GM12864 (cell line): Measurements from ENCODE around the gene ACOD1.

ENCODE experiments used
- DNase-seq: peaks from one replicate; pipeline ENCODE4 v3.0.0-alpha.2; 2011; ENCODE audit warnings: low read depth
- H3K4me3 ChIP-seq: 2 replicates; pipeline ENCODE4 v1.5.1; 2011; ENCODE audit warnings: mild to moderate bottlenecking, low read depth, low read length, control low read depth
- CTCF ChIP-seq: IDR thresholded peaks from 2 replicates; pipeline ENCODE4 v1.5.1; 2011; ENCODE audit warnings: low read depth, mild to moderate bottlenecking, moderate library complexity, low read length, control low read depth, inconsistent platforms; ENCODE audit errors: missing control alignments

ACOD1 gene

DNA sequence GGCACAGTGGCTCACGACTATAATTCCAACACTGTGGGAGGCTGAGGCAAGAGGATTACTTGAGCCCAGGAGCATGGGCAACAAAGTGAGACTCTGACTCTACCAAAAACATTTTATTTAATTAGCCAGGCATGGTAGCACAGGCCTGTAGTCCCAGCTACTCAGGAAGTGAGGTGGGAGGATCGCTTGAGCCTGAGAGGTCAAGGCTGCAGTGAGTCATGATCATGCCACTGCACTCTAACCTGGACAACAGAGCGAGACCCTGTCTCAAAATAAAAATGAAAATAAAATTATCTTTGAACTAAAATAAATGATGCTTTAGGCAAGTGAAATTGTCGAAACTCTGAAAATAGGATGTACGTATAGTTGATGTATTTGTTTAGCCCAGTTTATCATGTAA lies 35.4 kb downstream of the ACOD1 start:
- DNase-seq: no peak
- H3K4me3 ChIP-seq: no peak overlapping the region
- no peak for TF ChIP-seq CTCF

DNA sequence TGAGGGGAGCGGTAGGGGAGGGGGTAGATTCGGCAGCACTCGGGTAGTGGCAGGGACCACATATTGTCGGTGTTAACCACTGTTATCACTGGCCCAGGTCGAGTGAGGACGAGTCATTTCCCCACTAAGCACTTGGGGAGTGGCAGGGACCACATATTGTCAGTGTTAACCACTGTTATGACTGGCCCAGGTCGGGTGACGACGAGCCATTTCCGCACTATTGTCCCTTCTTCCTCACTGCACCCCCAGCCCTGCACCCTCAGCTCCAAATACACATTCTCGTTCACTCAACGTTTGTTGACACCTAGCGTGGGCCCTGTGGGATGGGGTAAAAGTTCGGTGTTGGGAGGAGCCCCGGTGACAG lies 43.1 kb downstream of the ACOD1 start:
- peak overlapping the region; percentile 61 for H3K4me3 ChIP-seq
- no peak for TF ChIP-seq CTCF
- DNase-seq: no peak

GRCh38 chr13:76991796-76992547 lies 43.7 kb downstream of the ACOD1 start, which contains the start of gene CLN5:
Gene CLN5, plus strand, starts transcription at chr13:76992081. Its CDS starts 18 bp downstream, at chr13:76992099.
- TF ChIP-seq CTCF: no peak
- H3K4me3 ChIP-seq: peak within 1 kb of the TSS; percentile 61
- peak; percentile 84 for DNase-seq

DNA sequence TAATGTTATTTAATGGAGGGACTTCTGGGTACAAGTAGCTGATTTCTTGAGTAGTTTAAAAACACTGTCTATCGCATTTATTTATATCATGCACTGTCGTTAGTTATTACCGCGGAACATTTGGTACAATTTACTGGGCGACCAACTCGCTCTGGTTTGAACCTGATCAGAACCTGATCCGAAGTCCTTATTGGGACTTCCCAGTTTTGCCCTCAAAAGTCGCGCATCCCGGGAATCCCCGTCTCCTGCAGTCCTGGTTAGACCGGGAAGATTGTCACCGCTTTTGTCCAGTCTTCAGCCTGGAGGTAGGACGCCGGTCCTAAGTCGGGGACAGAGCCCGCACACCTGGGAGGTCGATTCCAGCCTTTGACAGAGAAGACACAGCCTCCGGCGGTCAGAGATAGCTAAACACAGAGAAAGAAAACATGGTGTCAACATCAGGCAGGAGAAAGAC lies 44.3 kb downstream of the ACOD1 start:
- DNase-seq: no peak

GRCh38 chr13:76993021-76993420 lies 44.7 kb downstream of the ACOD1 start:
- H3K4me3 ChIP-seq: peak overlapping the region; percentile 61
- DNase-seq: no peak
- no peak for TF ChIP-seq CTCF

More for the DNA sequence above, 44.3 kb downstream of the ACOD1 start:
- H3K4me3 ChIP-seq: peak overlapping the region; percentile 61
- no peak for TF ChIP-seq CTCF

DNA sequence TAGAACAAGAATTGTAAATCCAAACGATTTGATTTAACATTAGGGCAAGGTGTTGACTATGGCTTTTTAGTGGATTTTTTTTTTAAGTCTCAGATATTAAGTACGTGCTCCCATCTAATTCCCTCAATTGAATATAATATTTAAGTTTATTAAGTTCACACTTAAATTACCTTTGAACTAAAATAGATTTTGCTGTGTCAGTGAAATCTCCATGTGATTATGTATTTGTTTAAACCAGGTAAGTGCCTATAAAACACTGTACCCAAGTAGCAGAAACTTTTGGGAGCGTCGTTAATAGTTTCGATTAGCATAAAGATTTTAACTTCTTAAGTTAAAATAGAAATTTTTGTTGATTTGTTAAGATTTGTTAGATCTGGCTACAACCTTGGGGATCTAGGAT lies 45.2 kb downstream of the ACOD1 start:
- DNase-seq: no peak
- H3K4me3 ChIP-seq: no peak overlapping the region
- no peak for TF ChIP-seq CTCF

GRCh38 chr13:76994281-76994680 lies 46.0 kb downstream of the ACOD1 start:
- no peak overlapping the region for H3K4me3 ChIP-seq
- TF ChIP-seq CTCF: no peak
- DNase-seq: no peak
